Measurements from ENCODE around the gene MYB.

DNA sequence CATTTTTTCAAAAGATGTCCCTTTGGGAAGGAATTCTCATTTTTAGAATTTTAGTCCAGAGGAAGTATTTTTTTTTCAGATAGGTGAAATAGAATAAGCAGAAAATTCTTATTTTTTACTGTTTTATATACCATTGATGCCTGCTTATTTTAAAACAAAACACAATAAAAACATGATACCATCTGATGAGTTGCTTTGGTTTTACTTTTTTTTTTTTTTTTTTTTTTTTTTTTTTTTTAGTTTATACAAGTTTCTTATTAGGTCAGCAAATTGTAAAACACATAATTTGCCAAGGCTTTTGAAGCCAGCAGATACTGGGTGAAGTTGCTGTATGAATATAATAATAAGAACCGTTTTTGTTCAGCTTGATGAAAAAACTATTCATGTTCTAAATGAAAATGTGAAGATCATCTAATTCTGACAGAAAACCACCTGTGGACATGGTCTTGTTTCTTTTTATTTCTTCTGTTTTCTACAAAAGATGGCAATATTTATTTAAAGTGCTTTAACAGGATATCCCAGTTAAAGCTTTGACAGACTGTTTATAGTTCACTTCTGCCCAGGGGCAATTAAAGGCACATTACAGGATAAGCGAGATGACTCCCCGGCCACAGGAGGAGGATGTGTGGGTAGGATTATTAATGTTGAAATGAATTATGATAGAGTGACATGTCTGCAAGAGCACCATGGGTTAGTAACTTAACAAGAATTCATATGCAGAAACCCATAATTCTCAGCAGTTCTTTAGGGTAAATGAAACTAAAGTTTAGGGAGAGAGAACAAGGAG, 31.1 kb downstream of the MYB start:
- TF ChIP-seq POLR2A (IDR thresholded peaks at IDR 0.05; ENCODE audit: low read depth, low read length) (no peak), TAF1 (IDR thresholded peaks at IDR 0.05; ENCODE audit: low read depth, low read length) (no peak)
